Eye (tissue), 1 donor: Measurements from ENCODE around the gene PTK7.
A peak's percentile ranks its signal among the peaks of the same experiment; 100 is the strongest.

Experiments used
- DNase-seq: peaks from one replicate; pipeline ENCODE4 v3.0.0-alpha.2; 2015

The PTK7 gene

DNA sequence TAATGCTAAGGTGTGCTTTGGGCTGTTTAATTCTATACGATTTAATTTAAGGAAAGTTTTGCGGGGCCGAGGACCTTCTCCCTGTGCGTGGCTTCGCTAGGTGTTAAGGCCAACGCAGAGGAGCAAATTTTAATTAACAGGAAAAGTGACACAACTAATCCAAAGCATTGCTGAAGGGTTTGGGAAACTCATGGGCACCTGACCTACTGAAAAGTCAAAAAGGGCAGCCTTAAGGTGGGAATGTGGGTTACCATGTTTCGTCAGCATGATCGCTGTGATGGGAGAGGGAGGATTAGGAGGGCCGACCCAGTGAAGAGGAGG lies 105.5 kb downstream of the PTK7 start:
- DNase-seq, result no peak

DNA sequence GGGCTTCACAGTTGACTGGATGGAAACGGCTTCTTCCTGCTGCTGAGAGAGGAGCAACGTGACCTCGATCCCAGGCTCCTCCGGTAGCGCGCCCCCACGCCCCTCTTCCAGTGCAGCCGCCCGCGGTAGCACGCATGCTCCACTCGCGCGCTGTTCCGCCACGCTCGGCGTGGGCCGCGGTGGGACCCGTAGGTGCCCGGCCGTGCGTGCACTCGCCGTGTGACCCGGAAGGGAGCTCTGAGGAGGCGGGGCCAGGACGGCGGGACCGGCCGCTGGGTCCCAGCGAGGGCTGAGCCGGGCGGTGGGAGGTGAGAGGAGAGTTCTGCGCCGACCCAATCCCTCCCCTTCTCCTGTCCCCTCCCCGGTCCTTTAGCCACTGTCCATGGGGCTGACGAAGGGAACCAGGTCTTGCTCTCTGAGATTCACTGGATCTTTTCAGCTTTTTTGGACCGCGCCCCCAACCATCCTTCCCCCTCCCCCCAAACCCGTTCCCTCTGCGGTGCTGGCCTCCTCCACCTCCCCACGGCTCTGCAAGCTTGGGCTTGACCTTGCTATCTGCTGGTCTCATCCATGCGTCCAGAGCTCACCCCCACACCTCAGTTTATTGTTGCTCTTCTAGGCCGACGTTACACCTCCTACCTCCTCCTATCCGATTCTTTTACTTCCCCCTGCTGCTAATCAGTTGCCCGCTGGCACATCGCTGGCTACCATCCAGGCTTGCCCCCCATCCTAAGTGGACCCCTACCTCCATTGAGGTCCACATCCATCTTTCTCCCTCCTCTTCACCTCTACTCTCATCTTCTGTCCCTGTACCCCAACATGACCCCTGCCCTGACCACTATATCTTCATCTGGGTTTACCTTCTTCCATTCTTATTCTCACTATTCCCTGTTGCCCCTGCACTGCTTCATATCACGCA lies 106.1 kb downstream of the PTK7 start, which contains the start of gene CUL9:
Gene CUL9 (plus strand): TSS at position 255 of the 919 bp plus-strand sequence. CDS start 2,115 bp downstream, outside the sequence.
- DNase-seq, result peak; percentile 91

DNA sequence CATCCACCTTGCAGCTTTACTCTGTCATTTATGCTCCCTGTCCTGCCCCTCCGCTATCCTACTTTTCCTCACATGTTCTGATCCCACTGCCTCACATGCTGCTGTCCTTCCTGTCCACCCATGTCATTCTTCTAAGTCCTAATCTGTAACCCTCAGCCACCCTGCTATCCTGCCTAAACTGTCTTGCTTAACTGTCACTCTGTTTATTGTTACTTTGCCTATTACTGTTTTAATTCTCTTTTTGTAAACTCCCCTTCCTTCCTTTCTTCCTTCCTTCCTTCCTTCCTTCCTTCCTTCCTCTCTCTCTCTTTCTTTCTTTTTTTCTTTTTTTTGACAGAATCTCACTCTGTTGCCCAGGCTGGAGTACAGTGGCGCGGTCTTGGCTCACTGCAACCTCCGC lies 107.3 kb downstream of the PTK7 start:
- no peak for DNase-seq

DNA sequence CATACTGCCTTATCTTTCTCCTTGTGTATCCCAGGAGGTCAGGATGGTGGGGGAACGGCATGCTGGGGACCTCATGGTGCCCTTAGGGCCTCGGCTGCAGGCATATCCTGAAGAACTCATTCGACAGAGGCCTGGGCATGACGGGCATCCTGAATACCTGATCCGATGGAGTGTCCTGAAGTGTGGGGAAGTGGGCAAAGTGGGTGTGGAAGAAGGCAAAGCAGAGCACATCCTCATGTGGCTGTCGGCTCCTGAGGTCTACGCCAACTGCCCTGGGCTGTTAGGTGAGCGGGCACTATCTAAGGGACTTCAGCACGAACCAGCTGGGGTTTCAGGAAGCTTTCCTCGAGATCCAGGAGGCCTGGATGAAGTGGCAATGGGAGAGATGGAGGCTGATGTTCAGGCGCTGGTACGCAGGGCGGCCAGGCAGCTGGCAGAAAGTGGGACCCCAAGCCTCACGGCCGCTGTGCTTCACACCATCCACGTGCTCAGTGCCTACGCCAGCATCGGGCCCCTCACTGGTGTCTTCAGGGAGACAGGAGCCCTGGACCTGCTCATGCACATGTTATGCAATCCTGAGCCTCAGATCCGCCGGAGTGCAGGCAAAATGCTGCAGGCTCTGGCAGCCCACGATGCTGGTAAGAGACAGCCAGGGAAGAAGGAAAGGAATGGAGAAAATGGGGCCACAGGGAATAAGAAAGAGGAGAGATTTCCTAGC lies 108.3 kb downstream of the PTK7 start:
- DNase-seq, result no peak

DNA sequence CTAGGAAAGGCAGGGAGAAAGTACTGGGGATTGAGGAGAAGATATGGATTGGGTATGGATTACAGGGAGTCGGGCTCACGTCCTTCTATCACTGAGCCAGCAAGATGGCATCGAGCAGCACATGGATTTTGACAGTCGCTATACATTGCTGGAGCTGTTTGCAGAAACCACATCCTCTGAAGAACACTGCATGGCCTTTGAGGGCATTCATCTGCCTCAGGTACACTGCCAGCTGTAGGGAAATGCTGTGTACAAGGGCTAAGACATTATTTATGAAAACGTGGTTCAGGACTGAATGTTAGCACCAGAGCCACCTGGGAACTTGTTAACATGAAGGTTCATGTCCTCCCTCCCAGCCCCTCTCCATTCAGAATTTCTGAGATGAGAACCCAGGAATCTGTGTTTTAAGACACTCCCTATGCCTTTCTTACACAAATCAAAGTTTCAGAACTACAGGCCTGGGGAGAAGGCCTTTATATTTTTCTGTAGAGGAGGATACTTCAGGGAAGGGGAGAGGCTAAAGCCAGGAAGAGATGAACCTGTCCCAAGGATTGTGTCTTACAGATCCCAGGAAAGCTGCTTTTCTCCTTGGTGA lies 109.4 kb downstream of the PTK7 start:
- DNase-seq, result no peak

DNA sequence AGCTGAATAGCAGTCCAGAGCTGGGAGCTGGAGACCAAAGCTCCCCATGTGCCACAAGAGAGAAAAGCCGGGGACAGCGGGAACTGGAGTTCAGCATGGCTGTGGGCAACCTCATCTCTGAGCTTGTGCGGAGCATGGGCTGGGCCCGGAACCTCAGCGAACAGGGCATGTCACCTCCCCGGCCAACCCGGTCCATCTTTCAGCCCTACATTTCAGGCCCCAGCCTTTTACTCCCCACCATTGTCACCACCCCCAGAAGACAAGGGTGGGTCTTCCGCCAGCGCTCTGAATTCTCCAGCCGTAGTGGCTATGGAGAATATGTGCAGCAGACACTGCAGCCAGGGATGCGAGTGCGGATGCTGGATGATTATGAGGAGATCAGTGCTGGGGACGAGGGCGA lies 109.9 kb downstream of the PTK7 start:
- DNase-seq, result no peak

DNA sequence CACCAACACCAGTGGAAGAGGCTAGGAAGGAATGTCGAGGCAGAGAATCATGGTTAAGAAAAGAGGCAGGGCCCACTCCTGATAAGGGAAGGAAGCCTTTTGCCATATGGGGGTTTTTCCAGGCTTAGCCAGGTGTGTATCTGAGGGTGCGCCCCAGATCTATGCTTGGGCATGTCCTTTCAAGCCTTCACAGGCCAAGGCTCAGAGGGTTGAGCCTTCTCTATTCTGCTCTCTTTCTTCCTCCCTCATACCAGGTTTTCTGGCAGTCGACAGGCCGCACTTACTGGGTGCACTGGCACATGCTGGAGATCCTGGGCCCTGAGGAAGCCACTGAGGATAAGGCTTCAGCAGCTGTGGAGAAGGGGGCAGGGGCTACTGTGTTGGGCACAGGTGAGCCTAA lies 110.6 kb downstream of the PTK7 start:
- DNase-seq, result no peak

DNA sequence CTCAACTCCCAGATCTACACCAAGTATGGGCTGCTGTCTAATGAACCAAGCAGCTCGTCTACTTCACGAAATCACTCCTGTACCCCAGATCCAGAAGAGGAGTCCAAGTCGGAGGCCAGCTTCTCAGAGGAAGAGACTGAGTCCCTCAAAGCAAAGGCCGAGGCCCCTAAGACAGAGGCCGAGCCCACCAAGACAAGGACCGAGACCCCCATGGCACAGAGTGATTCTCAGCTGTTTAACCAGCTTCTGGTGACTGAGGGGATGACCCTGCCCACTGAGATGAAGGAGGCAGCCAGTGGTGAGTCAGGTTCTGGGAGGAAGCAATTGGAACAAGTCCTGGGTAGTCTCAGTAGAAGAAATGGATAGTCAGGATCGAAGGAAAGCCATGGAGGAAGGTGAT lies 111.7 kb downstream of the PTK7 start:
- no peak for DNase-seq

DNA sequence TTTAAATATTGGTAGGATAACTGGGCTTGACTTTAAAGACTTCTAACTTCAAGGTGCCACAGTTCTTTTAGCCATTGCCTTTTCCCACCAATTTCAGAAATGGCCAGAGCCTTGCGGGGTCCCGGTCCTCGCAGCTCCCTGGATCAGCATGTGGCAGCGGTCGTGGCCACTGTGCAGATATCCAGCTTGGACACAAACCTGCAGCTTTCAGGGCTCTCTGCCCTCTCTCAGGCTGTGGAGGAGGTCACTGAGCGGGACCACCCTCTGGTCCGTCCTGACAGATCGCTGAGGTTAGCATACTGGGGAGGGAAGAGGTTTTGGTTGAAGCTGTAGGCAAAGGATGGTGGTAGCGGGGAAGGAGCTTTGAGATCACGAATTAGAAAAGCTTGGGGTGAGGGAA lies 112.3 kb downstream of the PTK7 start:
- DNase-seq, result no peak

DNA sequence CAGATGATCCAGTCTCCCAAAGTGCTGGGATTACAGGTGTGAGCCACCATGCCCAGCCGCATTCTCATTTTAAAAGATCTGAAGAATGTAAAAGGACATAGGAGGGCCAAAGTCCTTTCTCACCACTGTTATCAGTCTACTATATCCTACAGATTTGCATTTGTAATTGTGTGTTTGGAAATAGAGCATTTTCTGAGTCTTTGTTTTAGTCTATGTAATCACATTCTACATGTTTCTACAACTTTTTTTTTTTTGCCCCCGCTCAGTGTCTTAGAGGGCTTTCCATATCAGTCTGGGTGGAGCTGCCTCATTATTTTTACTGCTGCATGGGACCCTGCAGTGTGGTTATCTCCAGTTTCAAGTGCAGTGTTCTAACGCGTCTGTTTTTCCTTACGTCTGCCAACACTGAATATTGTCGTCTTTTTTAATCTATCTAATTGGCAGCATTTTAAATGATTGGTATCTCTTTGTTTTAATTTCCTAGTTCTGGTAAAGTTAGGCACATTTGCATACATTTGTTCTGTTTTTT lies 113.7 kb downstream of the PTK7 start:
- no peak for DNase-seq

DNA sequence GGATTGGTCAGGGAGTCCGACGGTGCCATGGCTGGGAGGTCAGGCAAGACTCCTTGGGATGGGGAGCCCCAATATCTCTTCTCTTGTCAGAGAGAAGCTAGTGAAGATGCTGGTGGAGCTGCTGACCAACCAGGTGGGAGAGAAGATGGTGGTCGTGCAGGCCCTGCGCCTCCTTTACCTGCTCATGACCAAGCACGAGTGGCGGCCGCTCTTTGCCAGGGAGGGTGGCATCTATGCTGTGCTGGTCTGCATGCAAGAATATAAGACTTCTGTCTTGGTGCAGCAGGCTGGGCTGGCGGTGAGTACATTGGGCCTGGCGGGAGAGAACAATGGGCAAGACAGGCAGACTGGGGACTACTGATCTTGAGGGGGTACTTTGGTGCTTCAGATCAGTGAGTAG lies 116.8 kb downstream of the PTK7 start:
- no peak for DNase-seq

DNA sequence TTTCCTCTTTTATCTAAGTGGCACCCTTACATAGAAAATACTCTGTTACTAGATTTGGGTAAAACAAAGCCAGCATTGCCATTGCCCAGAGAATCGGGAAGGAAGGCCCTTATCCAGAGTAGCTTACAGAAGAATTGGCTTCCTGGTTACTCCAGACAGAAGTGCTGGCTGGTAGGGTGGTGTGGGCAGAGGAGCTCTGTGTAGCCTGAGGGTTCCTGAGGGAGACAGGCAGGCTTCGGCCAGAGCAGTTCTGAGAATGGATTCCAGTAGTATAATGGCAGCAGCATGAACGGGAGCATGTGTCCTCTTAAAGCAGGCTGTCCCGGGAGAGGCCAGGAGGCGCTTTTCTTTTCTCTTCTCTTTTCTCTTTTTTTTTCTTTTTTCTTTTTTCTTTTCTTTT lies 117.8 kb downstream of the PTK7 start:
- DNase-seq, result no peak

DNA sequence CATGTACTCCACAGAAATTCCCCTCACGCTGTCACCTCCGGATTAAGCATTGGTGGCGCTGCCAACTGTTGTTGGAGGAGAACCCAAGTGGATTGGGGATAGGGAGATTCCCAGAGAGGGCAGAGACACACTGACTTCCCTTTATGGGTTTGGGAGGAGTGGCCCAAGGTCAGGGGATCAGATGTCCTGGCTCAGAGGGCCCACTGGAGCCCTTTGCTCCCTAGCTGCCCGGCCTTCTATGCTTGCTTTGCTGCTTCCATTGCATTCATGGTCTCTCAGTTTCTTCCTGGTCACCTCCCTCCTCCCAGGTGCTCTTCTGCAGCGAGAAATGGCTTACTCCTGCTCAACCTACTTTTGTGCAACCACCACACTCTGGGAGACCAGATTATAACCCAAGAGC lies 120.2 kb downstream of the PTK7 start:
- DNase-seq, result no peak

DNA sequence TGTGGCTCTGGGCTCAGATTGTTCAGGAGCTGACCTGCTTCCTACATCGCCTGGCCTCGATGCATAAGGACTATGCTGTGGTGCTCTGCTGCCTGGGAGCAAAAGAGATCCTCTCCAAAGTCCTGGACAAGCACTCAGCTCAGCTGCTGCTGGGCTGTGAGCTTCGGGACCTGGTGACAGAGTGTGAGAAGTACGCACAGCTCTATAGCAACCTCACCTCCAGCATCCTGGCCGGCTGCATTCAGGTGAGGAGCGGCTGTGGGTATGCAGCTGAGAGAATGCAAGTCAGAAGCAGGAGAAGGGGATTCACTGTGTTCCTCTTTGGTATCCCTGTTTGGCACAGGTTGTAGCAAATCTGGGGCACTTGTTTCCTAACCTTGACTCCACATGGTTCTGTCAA lies 123.8 kb downstream of the PTK7 start:
- DNase-seq, result no peak

DNA sequence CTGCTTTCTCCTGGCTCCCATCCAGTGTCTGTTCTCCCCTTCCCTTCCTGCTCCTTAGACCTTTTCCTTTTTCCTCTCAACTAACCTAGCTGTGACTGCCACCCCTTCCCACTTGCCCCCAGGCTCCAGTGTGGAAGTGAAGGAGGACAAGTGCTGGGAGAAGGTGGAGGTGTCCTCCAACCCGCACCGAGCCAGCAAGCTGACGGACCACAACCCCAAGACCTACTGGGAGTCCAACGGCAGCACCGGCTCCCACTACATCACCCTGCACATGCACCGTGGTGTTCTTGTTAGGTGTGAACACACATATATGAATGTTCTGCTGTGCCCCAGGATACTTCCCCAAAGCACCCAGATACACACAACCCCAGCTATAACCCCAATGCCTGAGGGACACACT lies 124.4 kb downstream of the PTK7 start:
- no peak for DNase-seq

DNA sequence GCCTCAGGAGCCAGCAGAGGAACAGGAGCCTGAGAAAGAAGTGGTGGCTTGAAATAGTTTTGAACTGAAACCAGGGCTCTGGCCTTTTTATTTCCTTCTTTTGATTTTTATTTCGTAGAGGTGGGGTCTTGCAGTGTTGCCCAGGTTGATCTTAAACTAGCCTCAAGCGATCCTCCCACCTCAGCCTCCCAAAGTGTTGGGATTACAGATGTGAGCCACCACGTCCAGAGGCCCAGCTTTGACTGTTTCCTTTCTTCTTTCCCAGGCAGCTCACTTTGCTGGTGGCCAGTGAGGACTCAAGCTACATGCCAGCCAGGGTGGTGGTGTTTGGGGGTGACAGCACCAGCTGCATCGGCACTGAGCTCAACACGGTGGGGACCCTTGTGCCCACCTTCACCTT lies 126.3 kb downstream of the PTK7 start:
- no peak for DNase-seq

DNA sequence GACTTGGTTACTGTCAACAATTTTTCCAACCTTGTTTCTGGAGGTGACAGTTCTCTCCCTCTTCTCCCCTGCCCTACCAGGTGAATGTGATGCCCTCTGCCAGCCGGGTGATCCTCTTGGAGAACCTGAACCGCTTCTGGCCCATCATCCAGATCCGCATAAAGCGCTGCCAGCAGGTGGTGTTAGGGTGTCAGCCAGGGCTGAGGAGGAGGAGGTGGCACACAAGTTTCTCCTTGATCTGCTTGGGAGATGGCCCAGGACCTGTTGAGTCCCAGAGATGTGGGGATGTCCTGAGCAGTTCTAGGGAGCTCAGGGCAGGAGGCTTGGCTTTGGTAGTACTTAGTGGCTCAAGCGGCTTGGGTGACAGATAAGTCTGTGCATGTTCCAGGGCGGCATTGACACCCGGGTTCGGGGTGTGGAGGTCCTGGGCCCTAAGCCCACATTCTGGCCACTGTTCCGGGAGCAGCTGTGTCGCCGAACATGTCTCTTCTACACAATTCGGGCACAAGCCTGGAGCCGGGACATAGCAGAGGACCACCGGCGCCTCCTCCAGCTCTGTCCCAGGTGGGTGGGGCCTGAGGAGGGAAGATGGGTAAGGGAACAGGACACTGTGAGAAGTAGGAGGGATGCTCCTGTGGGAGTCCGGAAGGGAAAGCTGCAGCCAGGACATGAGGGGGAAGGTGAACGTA lies 127.1 kb downstream of the PTK7 start:
- no peak for DNase-seq

DNA sequence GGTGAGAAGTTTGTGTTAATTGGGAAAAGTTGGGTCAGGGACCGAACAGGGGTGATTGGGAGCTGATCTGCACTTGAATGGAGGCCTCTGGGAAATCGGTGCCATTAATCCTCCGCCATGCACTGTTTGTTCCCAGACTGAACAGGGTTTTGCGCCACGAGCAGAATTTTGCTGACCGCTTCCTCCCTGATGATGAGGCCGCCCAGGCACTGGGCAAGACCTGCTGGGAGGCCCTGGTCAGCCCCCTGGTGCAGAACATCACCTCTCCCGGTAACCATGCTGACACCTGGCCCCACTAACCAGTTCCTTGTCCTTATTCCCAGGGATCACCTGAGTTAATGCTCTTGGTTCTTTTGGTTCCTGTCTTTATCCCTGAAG lies 127.6 kb downstream of the PTK7 start:
- DNase-seq, result no peak

DNA sequence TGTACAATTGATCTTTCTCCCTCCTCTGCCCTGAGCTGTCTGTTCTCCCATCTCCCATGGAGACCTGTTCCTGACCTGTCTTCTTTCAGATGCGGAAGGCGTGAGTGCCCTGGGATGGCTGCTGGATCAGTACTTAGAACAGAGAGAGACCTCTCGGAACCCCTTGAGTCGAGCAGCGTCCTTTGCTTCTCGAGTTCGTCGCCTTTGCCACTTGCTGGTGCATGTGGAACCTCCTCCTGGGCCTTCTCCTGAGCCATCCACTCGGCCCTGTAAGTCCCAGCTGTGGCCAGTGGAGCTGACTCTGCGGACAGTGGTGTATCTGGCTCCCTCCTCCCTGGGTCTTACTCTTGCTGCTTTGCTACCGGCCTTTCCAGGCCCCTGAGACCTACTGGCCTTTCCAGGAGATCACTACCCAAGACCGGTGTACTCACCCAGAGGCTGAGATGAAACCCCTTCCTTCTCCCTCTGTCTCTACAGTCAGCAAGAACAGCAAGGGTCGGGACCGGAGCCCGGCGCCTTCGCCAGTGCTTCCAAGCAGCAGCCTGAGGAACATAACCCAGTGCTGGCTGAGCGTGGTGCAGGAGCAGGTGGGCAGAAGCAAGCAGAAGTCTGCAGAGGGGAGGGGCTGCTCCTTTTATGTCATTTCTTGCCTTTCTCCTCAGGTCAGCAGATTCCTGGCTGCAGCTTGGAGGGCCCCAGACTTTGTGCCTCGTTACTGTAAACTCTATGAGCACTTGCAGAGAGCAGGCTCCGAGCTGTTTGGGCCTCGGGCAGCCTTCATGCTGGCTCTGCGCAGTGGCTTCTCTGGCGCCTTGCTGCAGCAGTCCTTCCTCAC lies 128.4 kb downstream of the PTK7 start:
- no peak for DNase-seq

DNA sequence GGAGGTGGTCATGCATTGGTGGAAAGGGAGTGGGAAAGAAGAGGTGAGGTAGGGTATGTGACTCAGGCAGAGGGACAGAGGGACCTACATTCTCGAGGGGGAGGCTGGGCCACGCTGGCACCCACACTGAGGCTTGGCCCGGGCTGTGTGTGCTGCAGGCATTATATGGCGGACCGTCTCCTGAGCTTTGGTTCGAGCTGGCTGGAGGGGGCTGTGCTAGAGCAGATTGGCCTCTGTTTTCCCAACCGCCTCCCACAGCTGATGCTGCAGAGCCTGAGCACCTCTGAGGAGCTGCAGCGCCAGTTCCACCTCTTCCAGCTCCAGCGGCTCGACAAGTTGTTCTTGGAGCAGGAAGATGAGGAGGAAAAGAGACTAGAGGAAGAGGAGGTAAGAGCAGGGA lies 129.7 kb downstream of the PTK7 start:
- DNase-seq, result no peak

DNA sequence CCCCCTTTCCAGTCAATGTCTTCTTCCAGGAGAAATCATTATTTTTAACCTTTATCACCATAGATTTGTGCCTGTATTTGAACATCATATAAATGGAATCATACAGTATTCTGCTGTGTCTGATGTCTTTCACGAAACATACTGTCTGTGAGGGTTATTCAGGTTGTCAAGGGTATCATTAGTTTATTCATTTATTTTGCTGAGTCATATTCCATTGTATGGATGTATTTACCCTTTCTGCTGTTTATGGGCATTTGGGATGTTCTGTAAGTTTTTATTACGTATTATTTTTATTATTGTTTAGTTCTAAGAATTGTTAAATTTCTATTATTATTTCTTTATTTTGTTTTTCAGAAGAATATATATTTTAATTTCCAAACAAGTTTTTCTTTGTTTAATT lies 131.2 kb downstream of the PTK7 start:
- DNase-seq, result no peak
